GM19452 (cell line): ENCODE results near the gene SSC5D.
"Not testable (repeated sequence)": the region's sequence is repeated elsewhere in the genome, so short reads cannot be mapped to it uniquely, and the experiment has no call there.

ENCODE experiments used
- ATAC-seq: cut with Tn5 transposase; IDR thresholded peaks from one replicate; pipeline ENCODE4 v1.9.1; 2021; ENCODE audit not compliant: unreplicated experiment

The SSC5D gene

DNA sequence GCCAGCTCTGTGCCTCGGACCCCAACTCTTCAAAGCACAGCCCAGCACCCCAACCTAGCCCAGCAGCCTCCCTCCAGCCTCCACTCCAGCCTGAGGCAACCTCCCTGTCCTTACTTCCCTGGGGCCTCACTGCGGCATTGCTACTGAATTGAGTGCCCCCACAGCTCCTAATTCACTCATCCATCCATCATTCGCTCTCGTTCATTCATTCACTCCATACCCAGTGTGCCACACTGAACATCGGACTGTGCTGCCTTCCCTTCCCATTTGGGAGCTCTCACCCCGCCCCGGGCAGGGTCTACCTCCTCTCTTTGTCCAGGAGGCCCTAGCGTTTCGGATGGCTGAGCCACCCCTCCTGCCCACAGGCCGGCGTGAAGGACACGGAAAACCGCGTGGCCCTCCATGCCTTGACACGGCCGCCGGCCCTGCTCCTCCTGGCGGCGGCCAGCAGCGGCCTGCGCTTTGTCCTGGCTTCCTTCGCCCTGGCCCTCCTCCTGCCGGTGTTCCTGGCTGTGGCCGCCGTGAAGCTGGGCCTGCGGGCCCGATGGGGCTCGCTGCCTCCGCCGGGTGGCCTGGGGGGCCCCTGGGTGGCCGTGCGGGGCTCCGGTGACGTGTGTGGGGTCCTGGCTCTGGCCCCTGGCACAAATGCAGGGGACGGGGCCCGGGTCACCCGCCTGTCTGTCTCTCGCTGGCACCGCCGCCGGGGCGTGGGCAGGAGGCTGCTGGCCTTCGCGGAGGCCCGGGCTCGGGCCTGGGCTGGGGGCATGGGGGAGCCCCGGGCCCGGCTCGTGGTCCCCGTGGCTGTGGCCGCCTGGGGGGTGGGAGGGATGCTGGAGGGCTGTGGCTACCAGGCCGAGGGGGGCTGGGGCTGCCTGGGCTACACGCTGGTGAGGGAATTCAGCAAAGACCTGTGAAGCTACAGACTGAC is 1.9 kb upstream of the SSC5D start:
- no peak for ATAC-seq

DNA sequence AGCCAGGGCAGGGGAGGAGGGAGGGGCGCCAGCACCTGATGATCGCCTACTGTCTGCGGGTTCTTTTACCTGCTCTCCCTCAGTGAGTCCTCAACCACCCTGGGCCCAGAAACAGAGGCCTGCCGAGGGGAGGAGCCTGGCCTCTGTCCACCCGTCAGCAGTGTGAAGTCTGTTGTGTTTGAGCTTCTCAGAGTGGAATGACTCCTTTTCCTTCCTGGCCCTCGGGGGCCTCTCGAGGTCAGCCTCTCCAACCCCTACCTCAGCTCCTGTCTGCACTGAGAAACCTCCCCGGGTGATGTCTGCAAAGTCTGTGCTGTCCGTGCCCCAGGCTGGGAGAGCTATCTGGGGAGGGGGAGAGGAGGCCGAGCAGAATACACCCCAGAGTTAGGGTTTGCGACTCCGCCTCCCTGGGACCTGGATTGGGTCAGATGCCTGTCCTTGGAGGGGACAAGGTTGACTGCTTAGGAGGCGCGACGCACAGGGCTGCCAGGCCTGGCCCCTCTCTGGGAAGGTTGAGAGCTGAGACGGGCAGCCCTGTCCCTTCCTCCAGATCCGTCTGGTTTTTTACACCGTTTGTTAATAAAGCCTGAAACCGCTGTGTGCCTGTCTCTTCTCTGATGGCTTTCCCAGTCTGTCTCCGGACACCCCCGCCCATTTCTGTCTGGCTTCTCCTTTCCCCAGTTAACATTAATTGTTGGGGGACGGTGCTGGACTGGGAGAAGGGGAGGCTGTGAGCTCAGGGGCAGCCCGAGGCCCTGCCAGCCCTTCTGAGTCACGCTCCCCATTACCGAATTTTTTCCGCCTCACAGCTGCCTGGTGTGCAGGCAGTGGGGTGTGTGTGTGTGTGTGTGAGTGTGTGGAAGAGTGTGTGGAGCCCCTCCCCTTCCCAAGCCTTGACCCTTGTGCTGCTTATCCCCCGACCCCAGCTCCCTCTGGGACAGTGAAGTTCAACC is 989 bp upstream of the SSC5D start:
- no peak for ATAC-seq

- no peak for ATAC-seq
Observed at GRCh38 chr19:55488986-55489710, 912 bp downstream of the SSC5D start.

GRCh38 chr19:55489711-55490477 is 1.7 kb downstream of the SSC5D start:
- no peak for ATAC-seq

DNA sequence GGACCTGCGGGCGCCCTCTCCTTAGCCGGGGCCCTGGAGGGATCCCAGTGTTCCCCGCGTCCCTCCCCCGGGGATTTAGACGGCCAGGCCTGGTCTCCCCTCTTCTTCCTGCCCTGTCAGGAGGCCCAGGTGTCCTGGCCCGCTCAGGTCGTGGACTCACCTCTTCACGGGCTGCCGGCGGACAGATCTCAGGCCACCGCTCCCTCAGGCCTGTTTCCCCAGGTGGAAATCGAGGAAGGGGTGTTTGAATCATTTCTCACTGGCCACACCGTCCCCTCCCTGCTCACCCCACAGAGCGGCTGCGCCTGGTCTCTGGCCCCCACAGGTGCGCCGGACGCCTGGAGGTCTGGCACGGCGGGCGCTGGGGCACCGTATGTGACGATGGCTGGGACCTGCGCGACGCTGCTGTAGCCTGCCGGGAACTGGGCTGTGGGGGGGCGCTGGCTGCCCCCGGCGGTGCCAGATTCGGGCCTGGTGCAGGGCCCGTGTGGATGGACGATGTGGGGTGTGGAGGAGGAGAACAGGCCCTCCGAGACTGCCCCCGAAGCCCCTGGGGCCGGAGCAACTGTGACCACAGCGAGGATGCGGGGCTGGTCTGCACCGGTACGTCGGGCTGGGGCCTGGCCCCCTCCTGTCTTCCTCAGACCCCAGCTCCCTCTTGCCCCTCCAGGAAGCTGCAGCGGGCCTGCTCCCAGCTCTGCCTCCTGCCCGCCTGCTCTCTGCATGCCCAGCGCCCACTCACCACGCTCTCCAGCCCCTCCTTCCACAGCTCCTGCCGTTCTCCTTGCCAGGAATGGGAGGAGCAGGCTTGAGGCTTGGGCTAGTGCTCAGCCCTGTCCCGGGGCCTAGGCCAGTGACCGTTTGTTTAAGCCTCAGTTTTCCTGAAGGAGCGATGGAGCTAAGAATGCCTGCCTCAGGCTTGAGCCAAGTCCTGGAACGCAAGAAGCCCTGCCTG is 2.5 kb downstream of the SSC5D start:
- ATAC-seq = no peak

GRCh38 chr19:55491546-55492360 is 3.5 kb downstream of the SSC5D start:
- no peak for ATAC-seq

DNA sequence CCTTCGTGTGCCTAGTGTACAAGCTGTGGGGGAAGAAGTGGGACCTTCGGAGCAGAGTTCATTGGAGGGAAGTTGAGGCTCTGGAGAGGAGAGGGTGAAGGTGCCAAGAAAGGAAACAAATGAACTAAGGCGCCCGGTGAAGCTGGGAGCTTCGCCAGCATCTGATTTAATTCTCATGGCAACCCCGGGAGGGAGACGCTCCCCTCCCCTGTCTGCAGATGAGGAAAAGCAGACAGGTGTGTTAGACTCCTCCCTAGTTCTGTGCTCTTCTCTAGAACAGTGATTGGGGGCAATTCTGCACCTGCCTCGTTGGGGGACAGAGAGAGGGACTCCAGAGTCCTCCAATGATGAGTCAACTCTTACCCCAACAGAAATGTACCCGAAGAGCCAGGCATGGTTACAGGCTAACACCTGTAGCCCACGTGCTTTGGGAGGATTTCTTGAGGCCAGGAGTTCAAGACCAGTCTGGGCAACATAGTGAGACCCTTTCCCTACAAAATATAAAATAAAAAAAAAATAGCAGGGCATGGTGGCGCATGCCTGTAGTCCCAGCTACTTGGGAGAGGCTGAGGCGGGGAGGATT is 4.2 kb downstream of the SSC5D start:
- ATAC-seq = no peak

DNA sequence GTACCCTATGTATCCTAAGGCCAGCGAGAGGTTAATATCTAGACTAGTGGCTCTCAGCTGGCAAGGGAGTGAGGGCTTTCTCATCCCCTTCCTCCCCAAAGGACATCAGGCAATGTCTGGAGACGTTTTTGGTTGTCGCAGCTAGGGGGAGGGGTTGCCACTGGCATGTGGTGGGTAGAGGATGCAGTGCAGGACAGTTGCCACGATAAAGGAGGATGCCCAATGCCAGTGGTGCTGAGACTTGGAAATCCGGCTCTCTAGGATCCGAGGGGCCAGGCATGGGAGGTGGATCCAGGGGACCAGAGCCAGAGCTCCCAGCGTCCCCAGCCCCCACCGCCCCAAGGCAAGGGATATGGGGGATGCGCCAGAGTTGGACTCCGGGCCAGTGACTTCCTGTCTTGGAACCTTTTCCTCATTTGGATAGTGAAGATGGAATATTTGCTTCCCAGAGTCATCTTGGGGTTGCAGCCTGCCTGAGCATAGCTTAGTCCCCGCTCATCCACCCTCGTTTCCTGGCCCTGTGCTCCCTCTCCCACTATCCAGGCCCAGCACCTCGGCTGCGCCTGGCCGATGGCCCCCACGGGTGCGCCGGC is 4.9 kb downstream of the SSC5D start:
- no peak for ATAC-seq

DNA sequence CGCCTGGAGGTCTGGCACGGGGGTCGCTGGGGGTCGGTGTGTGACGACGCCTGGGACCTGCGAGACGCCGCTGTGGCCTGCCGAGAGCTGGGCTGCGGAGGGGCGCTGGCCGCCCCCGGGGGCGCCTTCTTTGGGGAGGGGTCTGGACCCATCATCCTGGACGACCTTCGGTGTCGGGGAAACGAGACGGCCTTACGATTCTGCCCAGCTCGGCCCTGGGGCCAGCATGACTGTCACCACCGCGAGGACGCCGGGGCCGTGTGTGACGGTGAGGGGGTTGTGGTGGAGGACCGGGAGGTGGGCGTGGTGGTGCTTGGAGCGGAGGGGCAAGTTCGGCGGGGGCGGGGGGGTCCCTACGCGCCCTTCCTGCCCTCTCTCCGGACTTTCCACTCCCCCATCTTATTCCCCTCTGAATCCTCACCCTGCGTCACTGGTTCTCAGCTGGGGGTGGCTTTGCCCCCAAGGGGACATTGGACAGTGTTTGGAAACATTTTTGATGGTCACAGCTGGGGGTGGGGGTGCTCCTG is 5.5 kb downstream of the SSC5D start:
- ATAC-seq = no peak

DNA sequence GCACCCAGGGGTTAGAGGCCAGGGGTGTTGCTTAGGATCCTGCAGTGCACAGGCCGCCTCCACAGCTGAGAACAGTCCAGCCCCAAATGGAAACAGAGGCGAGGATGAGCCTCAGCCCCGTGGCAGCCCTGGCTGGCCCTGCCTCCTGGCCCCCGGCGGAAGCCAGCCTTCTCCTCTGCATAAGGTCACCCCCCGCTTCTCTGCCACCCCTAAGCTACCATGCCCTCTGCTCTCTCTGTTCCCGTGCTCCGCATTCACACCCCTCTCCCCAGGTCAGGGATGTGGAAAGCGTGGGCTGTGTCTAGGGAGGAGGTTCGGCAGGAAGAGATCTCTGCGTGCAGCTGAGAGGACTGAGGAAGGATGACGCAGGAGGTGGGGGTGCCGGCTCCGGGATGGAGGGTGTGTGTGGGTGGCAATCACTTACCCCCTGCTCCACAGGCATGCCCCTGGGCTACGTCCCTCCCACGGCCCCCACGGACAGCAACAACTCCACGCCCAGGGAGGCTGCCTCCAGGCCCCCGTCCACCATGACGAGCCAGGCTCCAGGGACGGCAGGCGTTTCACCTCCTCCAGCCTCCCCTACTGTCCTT is 6.0 kb downstream of the SSC5D start:
- no peak for ATAC-seq

- no peak for ATAC-seq
Observed at GRCh38 chr19:55495646-55496349, 7.6 kb downstream of the SSC5D start.

DNA sequence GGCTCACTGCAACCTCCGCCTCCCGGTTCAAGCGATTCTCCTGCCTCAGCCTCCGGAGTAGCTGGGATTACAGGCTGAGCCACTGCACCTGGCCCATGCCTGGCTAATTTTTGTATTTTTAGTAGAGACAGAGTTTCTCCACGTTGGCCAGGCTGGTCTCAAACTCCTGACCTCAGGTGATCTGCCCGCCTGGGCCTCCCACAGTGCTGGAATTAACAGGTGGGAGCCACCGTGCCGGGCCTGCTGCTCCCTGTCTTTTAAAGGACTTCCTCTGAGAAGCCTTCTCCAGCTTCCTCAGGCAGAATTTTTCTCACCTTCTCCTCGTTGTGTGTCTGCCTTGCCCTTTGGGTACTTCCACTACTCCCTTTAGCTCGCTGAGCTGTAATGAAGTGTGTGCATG is 8.6 kb downstream of the SSC5D start:
- ATAC-seq = not testable (repeated sequence)

DNA sequence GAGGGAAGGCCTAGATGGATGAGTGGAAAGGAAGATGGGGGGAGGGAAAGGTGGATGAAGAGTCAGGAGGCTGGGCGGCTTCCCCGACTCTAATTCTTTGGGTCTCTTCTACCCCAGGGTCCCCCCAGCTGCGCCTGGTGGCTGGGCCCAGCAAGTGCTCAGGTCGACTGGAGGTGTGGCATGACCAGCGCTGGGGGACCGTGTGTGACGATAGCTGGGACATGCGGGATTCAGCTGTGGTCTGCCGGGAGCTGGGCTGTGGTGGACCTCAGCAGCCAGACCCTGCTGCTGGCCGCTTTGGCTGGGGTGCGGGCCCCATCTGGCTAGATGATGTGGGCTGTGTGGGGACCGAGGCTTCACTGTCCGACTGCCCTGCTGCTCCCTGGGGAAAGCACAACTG is 9.5 kb downstream of the SSC5D start:
- ATAC-seq = no peak

GRCh38 chr19:55498246-55498840 is 10.1 kb downstream of the SSC5D start:
- ATAC-seq = no peak

DNA sequence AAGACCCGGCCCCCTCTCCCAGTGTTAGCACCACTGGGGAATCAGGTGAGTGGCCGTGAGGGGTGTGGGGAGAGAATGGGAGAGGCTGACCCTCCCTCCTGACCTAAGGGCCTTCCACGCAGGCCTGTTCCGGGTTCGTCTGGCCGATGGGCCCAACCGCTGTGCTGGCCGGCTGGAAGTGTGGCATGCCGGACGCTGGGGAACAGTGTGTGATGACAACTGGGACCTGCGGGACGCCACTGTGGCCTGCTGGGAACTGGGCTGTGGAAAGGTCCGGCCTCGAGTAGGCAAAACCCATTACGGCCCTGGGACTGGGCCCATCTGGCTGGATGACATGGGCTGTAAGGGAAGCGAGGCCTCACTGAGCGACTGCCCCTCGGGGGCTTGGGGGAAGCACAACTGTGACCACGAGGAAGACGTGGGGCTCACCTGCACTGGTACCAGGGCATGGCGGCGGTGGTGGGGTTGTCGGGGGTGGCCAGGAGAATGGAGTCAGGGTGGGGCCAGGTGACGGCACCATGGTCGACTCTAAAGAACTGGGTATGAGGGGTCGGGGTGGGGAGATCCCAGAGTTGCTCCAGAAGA is 12.2 kb downstream of the SSC5D start:
- ATAC-seq = no peak
